ENCODE measurements around the gene S100A14.
A peak's percentile ranks its signal among the peaks of the same experiment; 100 is the strongest.

DNA sequence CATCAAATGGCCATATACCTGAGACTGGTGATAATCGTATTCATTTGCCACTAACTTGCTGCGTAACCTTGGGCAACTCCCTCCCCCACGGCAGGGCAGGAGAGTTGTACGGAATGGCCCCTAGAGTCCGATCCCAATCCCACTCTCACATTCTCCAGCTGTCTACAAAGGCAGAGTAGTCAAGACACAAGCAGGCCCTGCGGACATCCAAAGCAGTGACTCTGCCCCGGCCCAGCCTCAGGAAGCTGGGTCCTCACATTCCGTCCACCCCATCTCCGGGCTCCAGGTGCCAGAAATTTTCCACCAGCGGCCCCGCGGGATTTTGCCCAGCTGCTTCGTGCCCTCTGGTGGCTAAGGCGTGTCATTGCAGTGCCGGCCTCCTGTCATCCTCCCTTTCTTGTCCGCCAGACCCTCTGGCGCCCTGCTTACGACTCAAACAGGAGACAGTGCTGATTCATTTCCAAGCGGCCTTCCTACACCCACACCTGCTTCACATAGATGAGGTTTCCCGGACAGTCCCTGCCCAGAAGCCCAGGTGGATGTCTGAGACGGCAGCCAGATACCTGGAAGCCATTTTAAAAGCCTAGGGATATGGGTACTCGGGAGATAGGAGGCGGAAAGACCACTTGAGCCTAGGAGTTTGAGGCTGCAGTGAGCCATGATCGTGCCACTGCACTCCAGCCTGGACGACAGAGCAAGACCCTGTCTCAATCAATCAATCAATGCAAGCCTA, 47.6 kb downstream of the S100A14 start:
- TF ChIP-seq, protein P1, sequence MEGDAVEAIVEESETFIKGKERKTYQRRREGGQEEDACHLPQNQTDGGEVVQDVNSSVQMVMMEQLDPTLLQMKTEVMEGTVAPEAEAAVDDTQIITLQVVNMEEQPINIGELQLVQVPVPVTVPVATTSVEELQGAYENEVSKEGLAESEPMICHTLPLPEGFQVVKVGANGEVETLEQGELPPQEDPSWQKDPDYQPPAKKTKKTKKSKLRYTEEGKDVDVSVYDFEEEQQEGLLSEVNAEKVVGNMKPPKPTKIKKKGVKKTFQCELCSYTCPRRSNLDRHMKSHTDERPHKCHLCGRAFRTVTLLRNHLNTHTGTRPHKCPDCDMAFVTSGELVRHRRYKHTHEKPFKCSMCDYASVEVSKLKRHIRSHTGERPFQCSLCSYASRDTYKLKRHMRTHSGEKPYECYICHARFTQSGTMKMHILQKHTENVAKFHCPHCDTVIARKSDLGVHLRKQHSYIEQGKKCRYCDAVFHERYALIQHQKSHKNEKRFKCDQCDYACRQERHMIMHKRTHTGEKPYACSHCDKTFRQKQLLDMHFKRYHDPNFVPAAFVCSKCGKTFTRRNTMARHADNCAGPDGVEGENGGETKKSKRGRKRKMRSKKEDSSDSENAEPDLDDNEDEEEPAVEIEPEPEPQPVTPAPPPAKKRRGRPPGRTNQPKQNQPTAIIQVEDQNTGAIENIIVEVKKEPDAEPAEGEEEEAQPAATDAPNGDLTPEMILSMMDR (IDR thresholded peaks at IDR 0.05; ENCODE audit: low read depth, low read length, missing input control) = peak; percentile 98
- TF ChIP-seq SP1 (IDR thresholded peaks at IDR 0.05) (no peak), RAD21 (IDR thresholded peaks at IDR 0.05) (peak; percentile 95 to 97), RXRA (IDR thresholded peaks at IDR 0.05) (no peak), TAF1 (conservative IDR thresholded peaks at IDR 0.05) (no peak), JUND (IDR thresholded peaks at IDR 0.05) (no peak), FOXA1 (IDR thresholded peaks at IDR 0.05) (no peak), YY1 (IDR thresholded peaks at IDR 0.05) (peak; percentile 65), GABPA (IDR thresholded peaks at IDR 0.05 in 1 of 2, conservative IDR thresholded peaks at IDR 0.05 in 1 of 2) (no peak)
- TF ChIP-seq, protein P2, sequence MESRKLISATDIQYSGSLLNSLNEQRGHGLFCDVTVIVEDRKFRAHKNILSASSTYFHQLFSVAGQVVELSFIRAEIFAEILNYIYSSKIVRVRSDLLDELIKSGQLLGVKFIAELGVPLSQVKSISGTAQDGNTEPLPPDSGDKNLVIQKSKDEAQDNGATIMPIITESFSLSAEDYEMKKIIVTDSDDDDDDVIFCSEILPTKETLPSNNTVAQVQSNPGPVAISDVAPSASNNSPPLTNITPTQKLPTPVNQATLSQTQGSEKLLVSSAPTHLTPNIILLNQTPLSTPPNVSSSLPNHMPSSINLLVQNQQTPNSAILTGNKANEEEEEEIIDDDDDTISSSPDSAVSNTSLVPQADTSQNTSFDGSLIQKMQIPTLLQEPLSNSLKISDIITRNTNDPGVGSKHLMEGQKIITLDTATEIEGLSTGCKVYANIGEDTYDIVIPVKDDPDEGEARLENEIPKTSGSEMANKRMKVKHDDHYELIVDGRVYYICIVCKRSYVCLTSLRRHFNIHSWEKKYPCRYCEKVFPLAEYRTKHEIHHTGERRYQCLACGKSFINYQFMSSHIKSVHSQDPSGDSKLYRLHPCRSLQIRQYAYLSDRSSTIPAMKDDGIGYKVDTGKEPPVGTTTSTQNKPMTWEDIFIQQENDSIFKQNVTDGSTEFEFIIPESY (IDR thresholded peaks at IDR 0.05) = no peak
- TF ChIP-seq, protein P3, sequence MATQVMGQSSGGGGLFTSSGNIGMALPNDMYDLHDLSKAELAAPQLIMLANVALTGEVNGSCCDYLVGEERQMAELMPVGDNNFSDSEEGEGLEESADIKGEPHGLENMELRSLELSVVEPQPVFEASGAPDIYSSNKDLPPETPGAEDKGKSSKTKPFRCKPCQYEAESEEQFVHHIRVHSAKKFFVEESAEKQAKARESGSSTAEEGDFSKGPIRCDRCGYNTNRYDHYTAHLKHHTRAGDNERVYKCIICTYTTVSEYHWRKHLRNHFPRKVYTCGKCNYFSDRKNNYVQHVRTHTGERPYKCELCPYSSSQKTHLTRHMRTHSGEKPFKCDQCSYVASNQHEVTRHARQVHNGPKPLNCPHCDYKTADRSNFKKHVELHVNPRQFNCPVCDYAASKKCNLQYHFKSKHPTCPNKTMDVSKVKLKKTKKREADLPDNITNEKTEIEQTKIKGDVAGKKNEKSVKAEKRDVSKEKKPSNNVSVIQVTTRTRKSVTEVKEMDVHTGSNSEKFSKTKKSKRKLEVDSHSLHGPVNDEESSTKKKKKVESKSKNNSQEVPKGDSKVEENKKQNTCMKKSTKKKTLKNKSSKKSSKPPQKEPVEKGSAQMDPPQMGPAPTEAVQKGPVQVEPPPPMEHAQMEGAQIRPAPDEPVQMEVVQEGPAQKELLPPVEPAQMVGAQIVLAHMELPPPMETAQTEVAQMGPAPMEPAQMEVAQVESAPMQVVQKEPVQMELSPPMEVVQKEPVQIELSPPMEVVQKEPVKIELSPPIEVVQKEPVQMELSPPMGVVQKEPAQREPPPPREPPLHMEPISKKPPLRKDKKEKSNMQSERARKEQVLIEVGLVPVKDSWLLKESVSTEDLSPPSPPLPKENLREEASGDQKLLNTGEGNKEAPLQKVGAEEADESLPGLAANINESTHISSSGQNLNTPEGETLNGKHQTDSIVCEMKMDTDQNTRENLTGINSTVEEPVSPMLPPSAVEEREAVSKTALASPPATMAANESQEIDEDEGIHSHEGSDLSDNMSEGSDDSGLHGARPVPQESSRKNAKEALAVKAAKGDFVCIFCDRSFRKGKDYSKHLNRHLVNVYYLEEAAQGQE (IDR thresholded peaks at IDR 0.05) = no peak
- TF ChIP-seq, protein P4, sequence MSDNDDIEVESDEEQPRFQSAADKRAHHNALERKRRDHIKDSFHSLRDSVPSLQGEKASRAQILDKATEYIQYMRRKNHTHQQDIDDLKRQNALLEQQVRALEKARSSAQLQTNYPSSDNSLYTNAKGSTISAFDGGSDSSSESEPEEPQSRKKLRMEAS (IDR thresholded peaks at IDR 0.05) = no peak
